IPS-NIHi7 (cell line): Measurements from ENCODE around the gene CERT1.
"Not testable (repeated sequence)": the region's sequence is repeated elsewhere in the genome, so short reads cannot be mapped to it uniquely, and the experiment has no call there.

Experiments used
- DNase-seq: peaks from one replicate; pipeline ENCODE4 v3.0.0; 2012; ENCODE audit warnings: mixed read lengths; ENCODE audit errors: extremely low spot score

The CERT1 gene

GRCh38 chr5:75523275-75523674 lies 11.8 kb upstream of the CERT1 start:
- DNase-seq, result no peak

- DNase-seq, result no peak
These were observed 11.1 kb upstream of the CERT1 start for GRCh38 chr5:75522542-75522941.

DNA sequence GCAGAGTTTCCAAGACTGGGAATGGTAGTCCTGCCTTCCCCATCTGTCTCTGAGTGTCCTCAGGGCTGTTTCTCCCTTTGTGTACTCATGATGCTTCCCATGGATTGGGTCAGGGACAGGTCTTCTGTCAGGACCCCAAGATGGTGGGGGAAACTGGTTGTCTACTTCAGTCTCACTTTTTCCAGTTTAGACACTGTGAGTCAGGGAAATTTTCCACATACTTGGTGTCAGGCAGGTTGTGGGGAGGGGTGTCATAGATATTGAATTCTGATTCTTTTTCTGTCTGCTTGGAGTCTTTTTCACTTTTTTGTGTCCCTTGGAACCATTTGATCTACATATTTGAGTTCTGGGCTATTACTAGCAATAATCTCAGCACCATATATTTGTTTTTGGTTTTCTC lies 10.6 kb upstream of the CERT1 start:
- no peak for DNase-seq

- DNase-seq, result no peak
These were observed 9.8 kb upstream of the CERT1 start for GRCh38 chr5:75521195-75521594.

GRCh38 chr5:75519761-75520160 lies 8.3 kb upstream of the CERT1 start:
- no peak for DNase-seq

DNA sequence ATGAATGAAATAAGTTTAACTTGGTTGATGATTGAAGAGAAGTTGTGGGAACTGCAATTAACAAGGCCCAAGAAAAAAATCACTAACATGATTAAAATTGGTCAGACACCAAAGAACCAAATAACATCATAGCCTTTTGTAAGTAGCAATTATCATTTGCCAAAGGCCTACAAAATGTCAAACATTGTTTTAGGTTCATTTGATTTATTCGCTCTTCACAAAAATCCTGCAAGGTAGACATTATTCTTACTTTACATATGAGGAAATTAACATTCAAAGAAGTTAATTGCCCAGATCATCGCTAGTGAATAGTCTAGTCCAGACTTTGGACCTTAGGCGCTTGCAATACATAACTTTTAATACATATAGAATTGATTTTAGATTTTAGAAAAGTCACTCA lies 2.9 kb upstream of the CERT1 start:
- DNase-seq, result no peak

DNA sequence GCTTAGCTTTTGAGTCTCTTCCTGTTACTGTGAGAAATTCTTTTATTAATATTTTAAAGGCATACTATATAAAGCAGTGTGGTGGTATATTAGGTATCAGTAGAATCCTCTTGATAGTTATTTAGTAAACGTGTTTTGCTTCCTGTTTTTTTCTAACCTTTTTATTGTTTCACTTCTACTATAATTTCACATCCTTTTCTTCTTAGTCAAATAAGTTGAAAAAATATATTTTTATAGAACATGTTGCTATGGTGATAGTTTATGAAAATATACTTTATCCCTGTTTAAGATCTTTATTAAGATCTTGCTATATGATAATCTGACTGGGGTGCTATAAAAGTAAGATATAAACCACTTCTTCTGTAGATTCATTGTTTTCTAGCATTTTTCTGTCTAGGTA lies 2.4 kb upstream of the CERT1 start:
- no peak for DNase-seq

DNA sequence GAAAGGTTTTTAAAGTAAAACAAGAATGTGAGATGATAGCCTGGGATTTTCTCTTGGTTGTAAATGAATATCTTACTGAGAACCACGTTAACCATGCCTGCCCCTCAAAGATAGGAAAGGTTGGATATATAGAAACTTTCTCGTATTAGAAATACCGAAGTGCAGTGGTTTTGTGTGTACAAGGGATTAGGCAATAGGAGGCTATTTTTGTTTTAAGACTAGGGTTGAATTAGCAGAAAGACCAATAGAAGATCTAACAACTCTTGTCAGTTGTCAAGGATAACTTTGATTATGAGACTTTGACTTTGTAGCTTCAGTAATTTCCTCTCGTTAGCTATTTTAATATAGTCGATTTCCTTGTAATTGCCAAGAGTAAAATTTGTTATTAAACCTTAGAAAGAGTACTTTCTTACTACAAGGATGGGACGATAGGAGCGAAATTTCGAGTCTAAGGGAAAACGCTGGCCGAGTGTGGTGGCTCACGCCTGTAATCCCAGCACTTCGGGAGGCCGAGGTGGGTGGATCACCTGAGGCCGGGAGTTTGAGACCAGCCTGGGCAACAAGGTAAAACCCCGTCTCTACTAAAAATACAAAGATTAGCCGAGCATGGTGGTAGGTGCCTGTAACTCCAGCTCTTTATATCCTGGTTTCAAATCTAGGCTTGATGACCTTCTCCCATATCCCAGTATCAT lies 1.1 kb upstream of the CERT1 start:
- no peak for DNase-seq

DNA sequence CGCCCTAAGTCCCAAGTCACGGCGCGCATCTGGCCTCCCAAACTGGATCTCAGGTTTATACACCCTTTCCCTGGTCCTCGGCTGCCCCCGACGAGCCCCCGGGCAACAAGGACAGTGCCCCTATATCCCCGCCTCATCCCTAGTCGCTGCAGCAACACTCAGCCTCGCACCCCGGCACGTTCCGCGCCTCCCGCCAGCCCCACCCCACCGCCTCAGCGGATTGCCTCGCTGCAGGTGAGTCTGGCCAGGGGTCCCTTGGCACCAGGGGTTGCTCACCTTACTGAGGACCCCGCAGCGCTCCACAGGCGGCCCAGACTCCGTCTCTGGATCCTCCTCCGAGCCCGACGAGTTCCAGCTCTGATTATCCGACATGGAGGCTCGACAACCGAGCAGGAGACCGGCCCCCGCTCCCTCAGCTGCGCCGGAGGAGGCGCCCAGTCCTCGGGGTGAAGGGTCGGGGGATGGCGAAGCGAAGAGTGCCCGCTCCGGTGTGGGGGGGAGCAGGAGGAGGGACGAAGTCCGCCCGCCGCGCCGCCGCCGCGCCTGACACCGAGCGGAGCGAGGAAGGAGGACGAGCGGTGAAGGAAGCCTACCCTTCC lies 494 bp downstream of the CERT1 start:
- peak; percentile 26 for DNase-seq

DNA sequence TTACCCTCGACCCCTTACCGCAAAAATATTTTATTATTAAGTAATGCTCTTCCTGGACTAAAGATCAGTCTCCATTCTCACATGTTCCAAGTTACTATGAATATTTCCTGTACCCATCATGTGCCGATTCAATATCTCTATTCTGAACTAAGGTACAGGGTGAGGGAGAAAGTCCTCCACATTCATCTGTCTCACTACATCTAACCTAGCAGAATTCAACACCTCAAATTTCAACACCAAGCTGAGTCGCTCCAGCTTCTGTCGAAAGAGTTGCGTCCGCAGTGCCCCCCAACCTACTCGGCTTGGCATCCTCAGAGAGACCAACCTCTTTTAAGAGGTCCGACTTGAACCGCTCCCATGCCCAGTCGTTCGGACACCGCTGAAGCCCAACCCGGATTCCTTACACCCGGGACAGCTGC lies 1.0 kb downstream of the CERT1 start:
- no peak for DNase-seq

DNA sequence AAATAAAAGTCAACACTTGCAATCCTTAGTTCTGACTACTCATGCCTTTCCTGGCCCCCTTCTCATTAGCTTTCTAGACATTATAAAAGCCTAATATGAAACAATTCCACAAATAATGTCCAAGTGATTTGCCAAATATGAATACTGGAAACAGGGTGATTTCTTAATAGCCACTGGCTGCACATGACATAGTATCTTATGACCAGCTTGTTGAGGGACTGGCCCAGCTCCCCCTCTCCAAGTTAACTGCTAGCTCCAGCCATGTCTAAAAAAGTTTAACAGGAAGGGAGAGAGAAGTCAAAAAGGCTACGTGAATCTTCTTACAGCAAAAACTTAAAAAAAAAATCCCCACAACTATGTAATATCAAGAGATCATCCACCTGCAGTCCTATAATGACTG lies 1.5 kb downstream of the CERT1 start:
- DNase-seq, result no peak

GRCh38 chr5:75509546-75509945 lies 1.9 kb downstream of the CERT1 start:
- DNase-seq, result no peak

DNA sequence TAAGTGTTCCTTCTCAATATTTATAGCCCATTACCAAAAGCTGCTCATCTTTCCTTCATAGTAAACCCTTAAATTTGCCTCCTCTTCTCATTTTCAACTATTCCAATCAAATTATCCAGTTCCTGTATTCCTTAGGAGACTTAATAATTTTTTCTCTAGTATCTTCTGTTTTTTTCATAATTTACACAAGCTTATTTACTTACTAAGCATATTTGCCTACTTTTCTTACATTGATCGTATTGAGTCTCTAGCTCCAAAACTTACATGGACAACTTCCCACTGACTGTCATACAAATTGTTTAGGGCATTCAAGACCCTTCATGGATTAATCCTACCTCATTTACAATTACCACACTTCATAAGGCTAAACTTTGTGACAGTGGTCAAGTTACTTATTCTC lies 3.6 kb downstream of the CERT1 start:
- no peak for DNase-seq

DNA sequence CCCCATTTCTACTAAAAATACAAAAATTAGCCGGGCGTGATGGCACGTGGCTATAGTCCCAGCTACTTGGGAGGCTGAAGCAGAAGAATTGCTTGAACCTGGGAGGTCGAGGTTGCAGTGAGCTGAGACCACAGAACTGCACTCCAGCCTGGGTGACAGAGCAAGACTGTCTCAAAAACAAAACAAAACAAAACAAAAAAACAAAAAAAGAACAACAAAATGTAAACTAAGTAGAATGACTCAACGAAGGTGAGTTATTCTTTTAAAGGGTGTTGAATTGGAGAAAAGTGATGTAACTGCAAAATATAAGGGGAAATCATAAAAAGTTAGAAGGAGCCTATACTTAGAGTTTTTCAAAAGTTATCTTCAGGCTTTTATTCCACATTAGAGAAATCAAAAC lies 6.3 kb downstream of the CERT1 start:
- DNase-seq, result not testable (repeated sequence)

GRCh38 chr5:75498875-75499274 lies 12.6 kb downstream of the CERT1 start:
- DNase-seq, result not testable (repeated sequence)

- no peak for DNase-seq
These were observed 13.1 kb downstream of the CERT1 start for GRCh38 chr5:75498208-75498777.

DNA sequence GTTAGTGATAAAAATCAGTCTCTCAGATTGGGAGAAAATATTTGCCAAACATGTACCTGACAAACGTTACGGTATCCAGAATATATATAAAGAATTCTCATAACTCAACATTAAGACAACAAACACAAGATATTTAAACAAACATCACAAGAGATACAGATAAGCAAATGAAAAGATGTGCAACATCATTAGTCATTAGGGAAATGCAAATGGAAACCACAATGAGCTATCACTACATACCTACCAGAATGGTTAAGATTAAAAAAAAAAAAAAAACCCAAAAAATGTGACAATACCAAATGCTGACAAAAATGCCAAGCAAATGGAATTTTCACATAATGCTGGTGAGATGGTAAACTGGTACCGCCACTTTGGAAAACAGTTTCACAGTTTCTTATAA lies 15.4 kb downstream of the CERT1 start:
- DNase-seq, result no peak

DNA sequence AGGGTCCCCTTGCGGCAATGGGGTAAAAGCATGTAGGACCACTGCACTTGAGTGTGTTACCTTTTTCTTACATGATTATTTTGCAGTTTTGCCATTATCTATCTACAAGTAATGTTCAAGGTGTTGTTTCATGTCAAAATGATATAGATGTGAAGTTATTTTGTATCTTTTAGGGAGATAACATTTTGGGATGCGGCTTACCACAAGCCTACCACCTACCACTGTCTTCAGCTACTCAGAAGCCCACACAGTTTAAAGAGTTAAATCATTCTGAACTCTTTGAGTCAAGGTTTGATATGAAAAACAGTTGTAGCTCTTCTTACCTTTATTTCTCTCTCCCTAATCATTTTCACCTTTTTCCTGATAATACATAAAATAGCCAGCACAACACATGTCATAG lies 19.8 kb downstream of the CERT1 start:
- DNase-seq, result no peak

- DNase-seq, result not testable (repeated sequence)
These were observed 21.6 kb downstream of the CERT1 start for GRCh38 chr5:75489847-75490246.

GRCh38 chr5:75484605-75485004 lies 26.8 kb downstream of the CERT1 start:
- DNase-seq, result no peak

GRCh38 chr5:75482482-75482881 lies 28.9 kb downstream of the CERT1 start:
- no peak for DNase-seq

DNA sequence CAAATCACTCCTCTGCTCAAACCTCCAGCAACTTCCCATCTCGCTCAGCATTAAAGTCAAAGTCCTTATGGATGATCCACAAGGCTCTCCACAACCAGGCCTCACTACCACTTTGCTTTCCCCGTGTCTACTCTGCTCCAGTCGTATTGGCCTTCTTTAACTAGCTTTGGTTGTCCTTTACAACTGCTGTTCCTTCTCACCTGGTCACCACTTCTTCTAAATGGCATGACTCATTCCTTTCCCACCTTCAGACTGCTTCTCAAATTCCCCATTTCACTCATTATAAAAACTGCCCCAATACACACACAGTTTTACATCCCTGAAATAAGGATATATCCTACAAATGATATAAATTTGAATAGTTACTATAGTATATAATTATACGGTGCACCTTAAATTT lies 30.4 kb downstream of the CERT1 start:
- no peak for DNase-seq

DNA sequence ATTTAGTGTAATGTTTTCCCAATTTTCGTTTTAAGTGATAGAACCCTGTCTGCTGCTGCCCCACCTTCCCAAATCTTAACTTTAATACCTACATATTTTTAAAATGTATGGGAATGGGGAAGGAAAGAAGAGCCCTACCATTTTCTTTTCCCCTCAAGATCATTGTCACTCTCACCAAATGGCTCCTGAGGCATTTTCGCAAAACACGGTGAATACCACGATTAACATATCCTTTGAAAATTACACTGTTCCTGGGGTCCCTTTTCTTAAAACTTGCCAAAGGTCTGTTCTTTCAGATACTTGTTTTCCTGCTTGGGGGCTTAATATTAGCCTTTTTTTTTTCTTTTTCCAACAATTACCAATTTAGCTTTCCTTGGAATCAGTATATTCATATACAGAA lies 36.1 kb downstream of the CERT1 start:
- DNase-seq, result no peak

- DNase-seq, result no peak
These were observed 38.0 kb downstream of the CERT1 start for GRCh38 chr5:75473463-75473862.
